ENCODE measurements around the gene BRSK2.

BRSK2 gene

DNA sequence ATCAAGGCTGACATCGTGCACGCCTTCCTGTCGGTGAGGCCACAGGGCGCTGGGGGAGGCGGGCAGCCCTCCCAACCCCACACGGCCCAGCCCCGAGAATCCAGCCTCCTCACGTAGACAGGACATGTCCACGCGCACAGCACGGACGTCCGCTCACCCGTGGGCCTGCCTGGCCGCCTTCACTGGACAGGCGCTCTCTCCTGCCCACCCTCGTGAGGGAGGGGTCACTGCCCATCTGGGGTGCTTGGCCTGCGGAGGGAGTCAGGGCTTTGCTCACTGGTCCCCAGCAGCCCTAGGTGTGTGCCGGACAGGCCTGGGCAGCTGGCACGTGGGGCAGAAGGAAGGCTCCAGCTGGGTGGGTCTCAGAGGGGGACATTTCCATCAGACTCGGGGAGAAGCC lies 64.8 kb downstream of the BRSK2 start:
- DNase-seq = no peak

DNA sequence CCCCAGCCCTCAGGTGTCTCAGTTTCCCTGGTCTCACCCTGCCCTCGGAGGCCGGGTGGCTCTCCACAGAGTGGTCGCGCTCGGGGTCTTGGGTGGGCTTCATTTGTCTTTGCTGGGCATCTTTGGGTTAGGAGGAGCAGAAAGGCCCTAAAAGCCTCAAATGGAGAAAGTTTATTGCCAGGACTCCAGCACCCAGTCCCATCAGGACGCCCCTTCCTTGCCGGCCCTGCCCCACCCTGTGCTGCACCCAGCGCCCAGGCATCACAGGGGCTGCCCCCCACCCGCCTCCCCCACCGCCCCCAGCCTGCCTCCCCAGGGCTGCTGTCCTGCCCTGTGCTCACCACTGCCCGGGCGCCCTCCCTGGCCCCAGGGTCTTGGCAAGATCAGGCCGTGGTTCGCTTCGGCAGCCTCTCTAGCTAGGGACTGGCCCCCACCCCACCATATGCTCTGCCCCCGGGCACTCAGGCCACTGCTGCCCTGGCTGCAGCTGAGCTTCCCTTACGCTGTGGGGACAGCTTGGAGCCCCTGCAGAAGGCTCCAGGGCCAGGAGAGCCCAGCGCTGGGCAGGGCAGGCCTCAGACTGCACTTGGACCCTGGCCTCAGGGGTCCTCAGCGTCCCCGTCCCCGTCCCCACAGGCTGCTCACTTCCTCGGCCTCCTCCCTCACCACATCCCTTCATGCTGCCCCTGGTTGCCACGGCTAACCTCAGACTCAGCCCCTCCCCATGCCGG lies 65.5 kb downstream of the BRSK2 start:
- no peak for DNase-seq

DNA sequence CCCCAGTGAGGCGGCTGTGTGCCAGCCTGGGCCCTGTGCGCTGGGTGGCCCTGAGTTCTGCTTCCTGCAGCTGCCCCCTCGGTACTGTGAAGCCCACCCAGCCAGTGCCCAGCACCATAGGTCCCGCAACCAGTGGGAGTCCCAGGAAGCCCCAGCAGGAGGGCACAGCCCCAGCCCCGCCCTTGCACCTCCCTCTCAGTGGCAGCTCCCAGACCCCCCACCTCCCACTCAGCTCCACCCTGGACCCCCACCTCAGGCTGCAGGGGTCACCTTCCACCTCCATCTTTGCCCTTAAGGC lies 66.0 kb downstream of the BRSK2 start:
- DNase-seq = no peak

DNA sequence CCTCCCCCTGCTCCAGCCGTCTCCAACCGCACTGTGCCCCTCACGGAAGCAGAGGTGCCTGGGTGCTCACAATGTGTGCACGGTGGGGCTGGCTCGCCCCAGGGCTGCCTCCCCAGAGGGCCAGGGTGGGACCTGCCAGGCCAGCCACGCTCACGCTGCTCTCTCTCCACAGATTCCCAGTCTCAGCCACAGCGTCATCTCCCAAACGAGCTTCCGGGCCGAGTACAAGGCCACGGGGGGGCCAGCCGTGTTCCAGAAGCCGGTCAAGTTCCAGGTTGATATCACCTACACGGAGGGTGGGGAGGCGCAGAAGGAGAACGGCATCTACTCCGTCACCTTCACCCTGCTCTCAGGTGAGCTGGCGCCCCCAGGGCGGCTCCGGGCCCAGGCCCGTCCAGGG lies 66.4 kb downstream of the BRSK2 start:
- DNase-seq = no peak

DNA sequence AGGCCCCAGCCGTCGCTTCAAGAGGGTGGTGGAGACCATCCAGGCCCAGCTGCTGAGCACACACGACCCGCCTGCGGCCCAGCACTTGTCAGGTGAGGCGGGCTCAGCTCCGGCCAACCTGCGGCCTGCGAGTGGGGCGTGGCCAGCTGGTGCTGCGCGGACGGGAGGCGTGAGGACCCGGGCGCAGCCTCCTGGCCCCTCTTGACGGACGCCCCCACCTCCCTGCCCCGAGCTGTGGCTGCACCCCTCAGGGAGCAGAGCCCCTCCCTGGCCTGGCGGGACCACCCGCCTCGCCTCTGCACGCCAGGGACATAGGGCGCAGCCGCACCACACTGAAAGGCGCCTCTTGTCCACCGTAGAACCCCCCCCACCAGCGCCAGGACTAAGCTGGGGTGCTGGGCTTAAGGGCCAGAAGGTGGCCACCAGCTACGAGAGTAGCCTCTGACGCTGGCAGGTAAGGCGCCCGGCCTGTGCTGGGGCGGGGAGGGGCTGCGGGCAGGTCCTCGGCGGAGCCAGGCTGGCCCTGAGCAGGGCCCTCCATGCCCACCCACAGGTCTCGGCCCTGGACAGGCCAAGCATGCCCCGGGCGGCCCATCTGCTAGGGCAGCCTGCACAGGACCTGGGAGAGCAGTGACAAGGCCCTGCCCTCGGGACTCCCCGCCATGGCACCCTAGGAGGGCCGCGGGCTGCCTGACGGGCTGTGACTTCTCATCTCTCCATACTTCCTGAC lies 67.0 kb downstream of the BRSK2 start:
- no peak for DNase-seq

DNA sequence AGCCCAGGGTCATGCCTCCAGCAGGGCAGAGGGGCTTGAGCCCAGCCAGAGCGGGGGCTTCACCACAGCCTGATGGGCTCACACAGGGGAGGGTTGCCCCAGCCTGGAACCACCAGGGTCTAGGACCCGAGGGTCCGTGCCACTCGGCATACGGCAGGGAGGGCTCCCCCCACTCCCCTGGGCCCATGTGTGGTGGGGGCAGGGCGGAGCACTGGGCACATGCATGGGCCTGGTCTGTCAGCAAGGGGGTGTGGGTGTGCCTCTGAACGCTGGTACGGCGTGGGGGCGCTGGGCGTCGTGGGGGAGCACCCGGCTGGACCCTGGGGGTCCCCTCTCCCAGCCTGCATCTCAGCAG lies 67.6 kb downstream of the BRSK2 start:
- no peak for DNase-seq

DNA sequence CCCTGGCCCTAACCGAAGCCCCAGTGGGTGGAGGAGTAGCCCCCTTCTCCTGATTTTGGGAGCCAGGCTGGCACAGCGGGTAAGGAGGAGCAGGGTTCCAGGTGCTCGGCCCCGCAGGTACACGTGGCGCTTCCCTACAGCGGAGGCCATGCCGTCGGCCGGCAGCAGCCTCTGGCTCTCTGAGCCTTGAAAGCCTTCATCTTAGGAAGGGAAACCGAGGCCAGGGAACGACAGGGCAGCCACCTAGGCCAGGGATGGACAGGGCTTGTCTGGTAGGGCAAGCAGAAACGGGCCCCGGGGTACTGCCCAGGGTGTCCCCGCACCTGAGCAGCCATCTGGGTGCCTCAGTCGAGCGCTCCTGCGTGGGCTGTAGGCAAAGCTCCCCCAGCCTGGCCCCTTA lies 68.1 kb downstream of the BRSK2 start:
- DNase-seq = no peak

DNA sequence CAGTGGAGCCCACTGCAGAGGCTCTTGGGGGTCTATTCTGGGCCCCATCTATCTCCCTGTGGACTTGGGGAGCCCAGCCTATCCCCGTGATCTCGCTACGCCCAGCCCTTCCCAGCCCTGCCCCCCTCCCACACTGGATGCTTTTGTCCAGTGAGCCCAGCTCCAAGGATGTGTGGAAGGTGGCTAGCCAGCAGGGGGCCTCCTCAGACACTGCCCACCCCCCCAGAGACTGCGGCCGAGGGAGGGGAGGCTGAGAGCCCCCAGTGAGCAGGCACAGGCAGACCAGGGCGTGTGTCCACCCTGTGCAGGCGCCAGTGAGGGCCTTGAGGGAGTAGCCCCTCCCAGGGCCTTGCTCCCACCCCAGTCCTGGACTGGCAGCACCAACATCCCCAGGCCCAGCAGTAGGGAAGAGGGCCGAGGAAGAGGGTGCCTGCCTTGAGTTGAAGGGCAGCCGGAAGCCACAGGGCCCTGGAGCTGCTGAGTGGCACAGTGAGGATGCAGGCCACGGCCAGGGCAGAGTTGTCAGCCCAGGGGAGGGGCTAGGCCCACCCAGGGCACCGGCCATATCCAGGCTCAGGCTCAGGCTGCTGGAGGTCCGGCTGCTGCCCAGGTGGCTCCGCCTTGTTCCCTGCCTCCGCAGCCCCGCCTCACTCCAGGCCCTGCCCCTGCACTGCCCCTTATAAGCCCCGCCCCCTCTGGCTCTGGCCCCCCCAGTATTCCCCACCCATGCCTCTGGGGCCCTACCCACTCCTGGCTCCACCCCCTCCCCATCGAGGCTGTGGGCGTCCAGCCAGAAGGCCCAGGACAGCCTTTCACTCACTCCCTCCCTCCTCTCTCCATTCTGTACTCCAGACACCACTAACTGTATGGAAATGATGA lies 68.8 kb downstream of the BRSK2 start:
- DNase-seq = peak; percentile 36

DNA sequence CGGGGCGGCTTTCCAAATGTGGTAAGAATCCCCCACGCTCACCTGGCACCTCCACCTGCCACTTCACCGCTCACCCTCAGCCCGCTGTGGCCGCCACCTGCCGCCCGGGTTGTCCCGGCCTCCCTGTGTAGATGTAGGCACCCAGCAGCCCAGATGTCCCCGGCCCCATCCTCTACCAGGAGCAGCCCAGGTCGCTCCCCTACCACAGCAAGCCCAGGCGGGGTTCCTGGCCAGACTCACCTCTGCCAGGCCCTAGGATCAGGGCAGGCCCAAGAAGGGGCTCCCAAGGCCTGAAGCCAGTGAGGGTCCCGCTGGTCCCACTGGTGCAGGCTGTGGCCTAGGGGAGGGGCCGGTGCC lies 69.5 kb downstream of the BRSK2 start:
- DNase-seq = no peak

DNA sequence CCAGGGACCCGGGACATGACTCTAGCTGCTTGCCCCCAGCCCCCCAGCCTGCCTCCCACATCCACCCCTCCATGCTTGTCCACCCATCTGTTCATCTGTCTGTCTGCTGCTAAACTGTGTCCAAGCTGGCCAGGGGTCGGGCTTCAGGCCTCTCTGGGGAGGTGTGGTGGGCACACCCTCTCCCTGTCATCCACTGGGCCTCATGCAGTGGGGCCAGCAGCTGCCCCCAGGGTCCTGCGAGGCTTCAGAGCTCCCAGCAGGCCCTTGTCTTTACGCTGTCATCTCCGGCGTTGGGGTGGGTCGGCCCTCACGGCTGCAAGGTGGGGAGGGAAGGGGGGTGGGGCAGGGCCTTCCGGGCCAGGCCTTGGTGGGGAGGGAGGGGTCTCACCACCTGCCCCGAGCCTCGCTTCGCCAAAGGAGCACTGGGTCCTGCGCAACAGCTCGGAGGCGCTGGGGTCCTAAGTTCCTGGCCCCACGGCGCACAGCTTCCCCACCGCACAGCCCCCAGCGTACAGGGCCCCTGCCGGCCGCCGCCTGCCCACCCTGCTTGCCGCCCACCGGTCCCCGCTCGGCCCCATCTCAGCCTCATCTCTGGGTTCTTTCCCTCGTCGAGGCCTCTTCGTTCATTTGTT lies 70.1 kb downstream of the BRSK2 start:
- DNase-seq = no peak

DNA sequence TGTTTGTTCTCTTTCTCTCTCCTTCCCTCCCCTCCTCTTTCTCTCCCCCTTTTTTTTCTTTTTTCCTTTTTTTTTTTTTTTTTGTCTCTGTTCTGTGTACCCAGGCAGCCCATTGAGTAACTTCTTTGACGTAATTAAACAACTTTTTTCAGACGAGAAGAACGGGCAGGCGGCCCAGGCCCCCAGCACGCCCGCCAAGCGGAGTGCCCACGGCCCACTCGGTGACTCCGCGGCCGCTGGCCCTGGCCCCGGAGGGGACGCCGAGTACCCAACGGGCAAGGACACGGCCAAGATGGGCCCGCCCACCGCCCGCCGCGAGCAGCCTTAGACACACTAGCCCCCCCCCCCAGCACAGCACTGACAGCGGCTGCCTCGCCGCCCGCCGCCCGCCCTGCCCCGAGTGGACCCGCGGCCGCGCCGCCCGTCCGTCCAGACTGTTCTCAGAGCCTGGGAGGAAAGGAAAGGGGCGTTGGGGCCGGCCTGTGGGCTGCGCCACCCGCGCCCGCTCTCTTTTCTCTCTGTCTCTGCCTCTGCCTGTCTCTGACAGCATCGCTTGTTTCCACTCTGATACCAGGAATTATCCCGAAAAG lies 70.8 kb downstream of the BRSK2 start:
- peak; percentile 76 for DNase-seq

DNA sequence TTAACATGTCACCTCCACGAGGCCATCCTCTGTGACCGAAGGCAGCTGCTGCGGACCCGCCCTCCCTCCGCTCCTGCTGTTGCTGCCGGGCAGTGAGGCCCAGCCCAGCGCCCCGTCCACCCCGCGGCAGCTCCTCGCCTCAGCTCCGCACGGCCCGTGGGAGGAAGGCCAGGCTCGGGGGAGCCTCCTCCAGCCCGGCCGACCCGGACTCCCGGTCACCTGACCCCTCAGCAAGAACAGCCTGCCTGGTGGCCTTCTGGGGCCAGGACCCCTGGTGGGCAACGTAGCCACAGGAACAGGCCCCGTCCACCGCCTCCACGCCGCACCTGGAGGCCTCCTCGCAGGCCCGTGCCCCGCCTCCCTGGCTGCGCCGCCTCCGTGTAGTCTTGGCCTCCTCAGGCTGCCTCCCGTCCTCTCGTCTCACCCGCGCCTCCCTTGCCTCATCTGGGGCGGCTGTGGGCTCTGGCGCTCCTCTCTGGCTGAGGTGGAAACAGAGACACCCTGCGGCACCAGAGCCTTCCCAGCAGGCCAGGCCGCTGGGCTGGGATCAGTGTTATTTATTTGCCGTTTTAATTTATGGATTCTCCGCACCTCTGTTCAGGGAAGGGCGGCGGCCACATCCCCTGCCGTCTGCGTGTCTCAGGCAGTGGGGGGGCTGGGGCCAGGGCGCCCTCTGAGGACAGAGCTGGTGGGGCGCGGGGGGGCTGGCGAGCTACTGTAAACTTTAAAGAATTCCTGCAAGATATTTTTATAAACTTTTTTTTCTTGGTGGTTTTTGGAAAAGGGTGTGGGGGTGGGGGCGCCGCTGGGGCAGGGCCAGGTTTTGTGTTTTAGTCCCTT lies 71.5 kb downstream of the BRSK2 start:
- DNase-seq = no peak

DNA sequence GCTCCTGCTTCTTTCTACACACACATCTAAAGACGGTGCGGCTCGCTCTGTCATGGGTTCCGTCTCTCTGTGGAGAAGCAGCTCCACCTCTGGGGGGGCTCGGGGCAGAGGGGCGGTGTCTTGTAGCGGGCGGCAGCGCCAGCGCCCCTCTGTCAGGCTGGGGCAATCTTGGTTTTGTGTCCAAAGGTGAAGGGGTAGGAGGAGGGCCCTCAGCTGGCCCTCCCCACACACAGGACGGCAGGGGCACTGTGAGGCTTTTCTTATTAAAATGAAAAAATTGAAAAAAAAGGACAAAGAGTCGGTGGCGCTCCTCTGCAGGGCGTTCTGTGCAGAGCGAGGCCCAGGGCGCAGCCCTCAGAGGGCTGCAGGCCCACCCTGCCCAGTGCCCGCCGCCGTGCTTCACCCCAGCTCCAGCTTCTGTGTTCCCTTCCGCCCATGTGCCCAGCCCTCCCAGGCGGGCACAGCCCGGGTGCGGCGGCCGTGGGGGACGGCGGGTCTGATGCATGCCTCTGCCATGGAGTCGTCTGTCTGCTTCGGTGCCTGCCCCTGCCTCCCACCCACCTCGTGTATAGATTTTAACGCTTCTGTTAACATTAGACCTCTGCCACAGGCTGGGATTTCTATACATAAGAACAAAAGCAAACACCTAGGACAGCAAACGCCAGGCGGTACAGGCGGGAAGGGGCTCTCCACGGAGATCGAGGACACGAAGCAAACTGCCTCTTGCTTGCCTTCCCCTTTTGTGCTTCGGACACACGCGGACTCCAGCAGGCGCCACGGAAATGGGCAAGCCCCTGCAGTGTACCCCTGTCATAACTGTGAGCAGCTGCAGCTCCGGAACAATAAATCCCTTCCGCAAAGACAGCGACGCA lies 72.3 kb downstream of the BRSK2 start:
- DNase-seq = no peak

DNA sequence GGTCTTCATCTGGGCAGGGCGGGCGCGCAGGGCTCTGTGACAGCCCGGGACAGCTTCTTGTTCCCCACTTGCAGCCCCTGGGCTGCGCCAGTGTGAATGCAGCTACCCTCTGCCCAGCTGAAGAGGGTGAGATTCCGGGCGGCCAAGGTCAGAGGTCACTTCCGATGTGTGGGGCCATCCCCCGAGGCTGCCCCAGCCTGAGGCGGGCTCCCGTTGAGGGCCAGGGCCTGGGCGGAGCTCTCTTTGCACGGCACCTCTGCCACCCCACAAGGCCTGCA lies 72.9 kb downstream of the BRSK2 start:
- no peak for DNase-seq

DNA sequence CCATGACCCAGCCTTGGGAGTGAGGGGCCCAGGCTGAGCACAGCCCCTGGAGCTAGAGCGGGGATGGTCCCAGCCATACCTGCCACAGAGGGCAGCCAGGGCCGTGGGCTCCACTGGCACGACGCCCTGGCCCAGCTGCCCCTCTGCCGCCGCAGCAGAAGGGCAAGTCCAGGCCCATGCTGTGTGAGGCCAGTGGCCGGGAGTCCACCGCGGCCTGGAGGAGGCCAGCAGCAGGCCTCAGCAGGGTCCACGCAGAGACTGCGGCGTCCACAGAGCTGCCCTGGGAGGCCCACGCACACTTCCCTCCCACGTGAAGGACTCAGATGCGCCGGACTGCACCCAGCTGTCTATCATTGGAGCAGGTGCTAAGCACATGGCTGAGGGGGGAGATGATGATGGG lies 73.3 kb downstream of the BRSK2 start:
- no peak for DNase-seq

DNA sequence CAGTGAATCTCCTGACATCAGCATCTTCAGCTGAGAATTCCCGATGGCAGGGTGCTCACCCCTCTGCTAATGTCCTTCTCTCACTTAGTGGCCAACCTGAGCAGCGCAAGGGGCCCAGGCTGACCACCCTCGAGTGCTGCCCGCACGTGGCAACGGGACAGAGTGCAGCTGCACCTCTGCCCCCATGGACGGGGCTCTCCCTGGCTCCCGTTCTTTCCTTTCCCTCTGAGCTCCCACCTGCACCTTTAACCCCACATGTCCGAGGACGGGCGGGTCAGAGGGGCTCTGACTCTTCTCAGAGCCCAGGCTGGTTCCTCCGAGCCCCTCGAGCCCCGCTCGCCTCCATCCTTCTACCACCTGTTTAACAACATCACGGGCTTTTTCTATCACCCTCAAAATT lies 77.0 kb downstream of the BRSK2 start:
- DNase-seq = no peak

DNA sequence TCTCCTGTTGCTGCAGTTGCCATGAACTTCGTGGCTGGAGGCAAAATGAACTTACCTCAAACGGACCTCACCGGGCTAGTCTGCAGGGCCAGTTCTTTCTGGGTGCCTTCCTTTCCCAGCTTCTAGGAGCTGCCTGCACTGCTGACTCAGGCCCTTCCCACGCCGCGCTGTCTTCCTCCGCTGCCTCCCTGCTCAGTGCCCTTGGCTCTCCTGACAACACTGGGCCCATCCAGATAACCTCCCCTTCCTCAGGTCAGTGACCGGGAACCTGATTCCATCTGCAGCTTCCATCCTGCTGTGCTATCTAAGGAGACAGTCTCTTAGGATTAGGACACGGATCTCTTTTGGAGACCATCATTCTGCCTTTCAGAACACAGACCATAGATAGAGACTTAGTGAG lies 77.5 kb downstream of the BRSK2 start:
- DNase-seq = no peak

DNA sequence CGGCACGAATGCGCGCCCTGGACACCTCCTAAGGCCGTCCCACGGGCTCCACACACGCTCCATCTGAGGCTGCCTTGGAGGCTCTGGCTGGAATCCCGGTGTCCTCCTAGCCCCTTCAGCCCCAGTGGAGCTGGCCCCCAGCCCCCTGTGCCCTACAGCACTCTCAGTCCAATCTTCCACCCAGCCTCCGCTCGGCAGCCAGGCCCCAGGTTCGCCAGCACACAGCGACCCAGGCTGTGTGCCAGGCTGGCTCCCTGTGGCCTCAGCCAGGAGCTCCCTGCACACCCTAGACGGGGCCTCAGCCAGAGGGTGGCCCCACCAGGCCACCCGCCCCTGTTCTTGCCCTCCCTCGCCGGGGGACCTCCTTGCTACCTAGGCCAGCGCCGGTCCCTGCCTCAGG lies 78.3 kb downstream of the BRSK2 start:
- no peak for DNase-seq

DNA sequence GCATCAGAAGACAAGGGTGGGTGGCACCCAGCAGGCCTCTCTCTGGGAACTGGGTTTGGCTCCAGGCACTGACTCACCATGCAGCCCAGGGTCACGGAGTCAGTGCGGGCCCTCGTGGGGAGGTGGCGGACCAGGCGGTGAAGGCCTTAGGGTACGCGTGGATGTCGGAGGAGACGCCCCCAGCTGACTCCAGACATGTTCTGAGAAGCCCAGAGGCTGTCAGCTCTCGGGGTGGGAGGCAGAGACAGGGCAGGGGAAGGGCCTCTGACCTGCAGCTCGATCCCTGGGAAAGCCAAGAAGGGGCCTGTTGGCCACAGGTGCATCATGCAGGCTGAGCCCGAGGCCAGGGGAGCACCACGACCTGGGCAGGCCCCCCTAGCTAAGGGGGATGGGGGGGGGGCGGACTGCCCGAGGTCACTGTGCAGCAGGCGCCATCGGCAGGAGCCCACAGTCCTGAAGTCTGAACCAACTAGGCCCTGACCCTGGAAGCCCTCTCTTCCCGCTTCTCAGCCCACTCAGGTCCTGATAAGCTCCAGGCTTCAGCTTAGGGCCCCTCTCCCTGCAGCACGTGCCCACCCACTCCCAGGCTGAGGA lies 78.8 kb downstream of the BRSK2 start:
- DNase-seq = no peak

DNA sequence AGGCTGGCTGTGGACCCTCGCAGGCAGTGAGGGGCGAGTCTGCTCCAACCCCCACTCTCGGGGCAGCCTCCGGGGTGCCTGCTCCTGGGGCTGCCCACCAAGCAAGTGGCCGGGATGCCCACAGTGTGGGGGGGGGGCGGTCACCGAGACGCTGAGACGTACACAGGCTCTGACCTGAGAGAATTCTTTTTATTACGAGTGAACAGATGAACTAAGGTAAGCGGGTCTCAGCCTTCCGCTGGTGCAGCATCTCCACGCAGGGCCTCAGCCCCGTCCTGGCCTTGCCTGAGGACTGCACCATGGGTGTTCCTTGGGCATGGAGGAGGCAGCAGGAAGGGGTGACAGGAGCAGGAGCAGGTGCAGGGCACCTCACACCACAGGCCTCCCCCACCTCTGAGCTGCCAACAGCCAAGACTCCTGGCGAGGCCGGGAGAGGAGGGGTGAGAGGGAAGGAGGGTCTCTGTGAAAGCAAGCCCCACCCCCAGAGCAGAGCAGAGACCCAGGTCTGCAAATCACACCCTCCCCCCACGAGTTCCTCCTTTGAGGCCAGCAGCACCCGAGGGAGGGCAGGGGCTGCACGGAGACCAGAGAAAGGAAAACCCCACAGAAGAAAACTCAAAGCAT lies 79.7 kb downstream of the BRSK2 start:
- DNase-seq = no peak
